Astrocyte of the hippocampus (primary cell): Measurements from ENCODE around the gene ALPG.

ENCODE experiments used
- DNase-seq: peaks from one replicate; pipeline ENCODE4 v3.0.0; 2011; ENCODE audit warnings: low read depth, low spot score

The ALPG gene

DNA sequence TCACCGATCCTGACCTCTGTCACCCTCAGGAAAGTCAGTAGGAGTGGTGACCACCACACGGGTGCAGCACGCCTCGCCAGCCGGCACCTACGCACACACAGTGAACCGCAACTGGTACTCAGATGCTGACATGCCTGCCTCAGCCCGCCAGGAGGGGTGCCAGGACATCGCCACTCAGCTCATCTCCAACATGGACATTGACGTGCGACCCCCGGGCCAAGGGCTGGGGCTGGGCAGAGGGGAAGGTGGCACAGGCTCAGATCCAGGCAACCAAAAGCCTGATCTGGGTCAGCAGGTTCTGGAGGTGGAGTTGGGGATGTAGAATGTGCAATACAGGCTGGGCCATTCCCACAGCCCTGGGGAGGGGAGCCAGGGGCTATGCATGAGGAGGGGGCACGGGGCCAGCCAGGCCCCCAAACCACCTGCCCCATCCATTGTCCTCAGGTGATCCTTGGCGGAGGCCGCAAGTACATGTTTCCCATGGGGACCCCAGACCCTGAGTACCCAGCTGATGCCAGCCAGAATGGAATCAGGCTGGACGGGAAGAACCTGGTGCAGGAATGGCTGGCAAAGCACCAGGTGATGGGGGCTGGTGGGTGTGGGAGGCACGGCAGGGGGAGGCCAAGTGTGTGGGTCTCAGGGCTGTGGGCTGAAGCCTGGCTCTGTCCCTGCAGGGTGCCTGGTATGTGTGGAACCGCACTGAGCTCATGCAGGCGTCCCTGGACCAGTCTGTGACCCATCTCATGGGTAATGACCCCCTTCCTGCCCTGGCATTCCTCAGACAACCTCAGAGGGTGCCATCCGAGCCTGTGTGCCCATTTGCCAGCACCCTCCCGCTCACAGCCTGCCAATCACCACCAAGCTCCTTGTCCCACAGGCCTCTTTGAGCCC, 50.7 kb downstream of the ALPG start:
- DNase-seq = no peak

DNA sequence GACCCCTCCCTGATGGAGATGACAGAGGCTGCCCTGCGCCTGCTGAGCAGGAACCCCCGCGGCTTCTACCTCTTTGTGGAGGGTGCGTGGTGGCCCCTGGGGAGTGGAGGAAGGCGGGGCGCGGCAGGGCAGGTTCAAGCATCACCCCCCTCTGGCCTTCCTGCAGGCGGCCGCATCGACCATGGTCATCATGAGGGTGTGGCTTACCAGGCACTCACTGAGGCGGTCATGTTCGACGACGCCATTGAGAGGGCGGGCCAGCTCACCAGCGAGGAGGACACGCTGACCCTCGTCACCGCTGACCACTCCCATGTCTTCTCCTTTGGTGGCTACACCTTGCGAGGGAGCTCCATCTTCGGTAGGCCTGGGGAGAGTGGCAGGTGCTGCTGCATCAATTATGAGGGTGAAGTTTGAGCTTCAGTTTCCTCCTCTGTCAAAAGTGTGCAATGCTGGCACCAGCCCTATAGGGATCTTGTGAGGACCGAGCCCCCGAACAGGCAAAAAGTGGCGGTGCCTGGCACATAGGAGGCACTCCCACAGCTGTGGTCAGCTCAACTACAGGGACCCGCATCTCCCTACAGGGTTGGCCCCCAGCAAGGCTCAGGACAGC, 51.5 kb downstream of the ALPG start:
- no peak for DNase-seq

DNA sequence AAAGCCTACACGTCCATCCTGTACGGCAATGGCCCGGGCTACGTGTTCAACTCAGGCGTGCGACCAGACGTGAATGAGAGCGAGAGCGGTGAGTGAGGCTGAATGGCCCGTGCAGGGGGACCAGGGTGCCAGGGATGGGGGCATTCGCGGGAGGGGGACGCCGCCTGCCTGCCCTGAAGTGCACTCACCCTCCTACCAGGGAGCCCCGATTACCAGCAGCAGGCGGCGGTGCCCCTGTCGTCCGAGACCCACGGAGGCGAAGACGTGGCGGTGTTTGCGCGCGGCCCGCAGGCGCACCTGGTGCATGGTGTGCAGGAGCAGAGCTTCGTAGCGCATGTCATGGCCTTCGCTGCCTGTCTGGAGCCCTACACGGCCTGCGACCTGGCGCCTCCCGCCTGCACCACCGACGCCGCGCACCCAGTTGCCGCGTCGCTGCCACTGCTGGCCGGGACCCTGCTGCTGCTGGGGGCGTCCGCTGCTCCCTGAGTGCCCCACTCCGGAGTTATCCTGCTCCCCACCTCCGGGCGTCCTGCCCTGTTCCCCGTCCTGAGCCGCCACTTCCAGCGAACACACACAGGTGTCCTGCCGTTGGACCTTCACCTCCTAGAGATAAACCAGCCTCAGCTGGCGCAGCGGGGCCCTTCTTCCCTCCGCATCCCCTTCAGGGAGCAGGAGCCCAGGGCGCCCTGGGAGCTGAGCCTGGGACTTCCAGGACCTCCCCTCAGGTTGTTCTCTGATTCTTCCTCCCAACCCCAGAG, 52.2 kb downstream of the ALPG start:
- no peak for DNase-seq

DNA sequence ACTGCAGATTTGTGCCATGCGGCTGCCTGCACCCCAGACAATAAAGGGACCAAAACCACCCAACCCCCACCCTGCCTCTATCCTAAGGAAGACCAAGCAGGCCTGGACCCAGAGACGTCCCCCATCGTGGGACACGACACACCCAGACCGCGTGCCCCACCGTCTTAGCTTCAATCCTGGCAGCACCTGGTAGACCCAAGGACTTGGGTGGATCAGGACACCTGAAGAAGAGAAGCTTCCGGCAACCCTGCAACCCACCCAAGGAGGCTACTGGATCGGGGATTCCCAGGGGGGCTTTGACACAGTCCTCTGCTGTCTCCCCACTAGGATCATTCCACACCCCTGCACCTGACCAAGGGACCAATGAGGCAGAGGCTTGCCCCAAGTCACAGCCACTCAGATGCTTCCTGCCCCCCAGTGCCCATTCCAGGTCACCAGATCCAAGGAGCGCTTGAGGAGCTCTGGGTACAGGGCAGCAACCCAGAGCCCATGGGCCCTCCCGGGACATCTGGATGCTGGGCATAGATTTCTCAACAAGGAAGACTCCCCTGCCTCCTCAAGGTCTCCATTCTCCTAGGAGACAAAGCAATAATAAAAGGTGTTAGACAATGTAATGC, 52.9 kb downstream of the ALPG start:
- DNase-seq = no peak

DNA sequence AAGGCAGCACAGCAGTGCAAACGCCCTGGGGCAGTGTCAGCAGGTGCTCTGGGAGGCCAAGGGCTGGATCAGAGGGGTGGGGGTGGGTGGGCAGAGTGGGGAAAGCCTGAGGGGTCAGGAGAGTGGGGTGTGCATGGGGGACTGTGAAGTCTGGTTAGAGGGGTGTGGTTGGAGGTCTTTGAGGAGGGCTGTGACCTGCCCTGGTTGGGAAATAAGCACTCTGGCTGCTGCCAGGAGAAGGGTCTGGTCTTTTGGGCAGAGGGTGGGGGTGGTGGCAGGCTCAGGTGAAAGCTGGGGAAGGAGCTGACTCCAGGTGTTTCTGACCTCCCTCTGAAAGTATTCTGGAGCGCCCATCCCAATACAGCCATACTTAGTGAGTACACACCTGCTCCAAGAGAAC, 53.5 kb downstream of the ALPG start:
- DNase-seq = no peak
